Stimulated activated memory B cell treated with anti-CD40 and anti-IgM and Interleukin-4, amounts not matched to agents 10 μg/mL and 1 μg/mL and 100 μg/mL, for 72 hours (primary cell): Measurements from ENCODE around the gene AGTRAP.

Experiments used
- ATAC-seq: fragments of 150-1000 bp; cut with Tn5 transposase; 2 replicates; pipeline ENCODE4 v1.10.0; 2021
- H3K27ac Mint-ChIP-seq: one replicate; pipeline ENCODE4 v1.8.0; 2022; ENCODE audit warnings: mild to moderate bottlenecking, mixed read lengths
- H3K27me3 Mint-ChIP-seq: one replicate; pipeline ENCODE4 v1.8.0; 2022; ENCODE audit warnings: mixed read lengths
- H3K36me3 Mint-ChIP-seq: one replicate; pipeline ENCODE4 v1.8.0; 2022; ENCODE audit warnings: mixed read lengths
- H3K4me1 Mint-ChIP-seq: one replicate; pipeline ENCODE4 v1.8.0; 2022; ENCODE audit warnings: mixed read lengths
- H3K4me3 Mint-ChIP-seq: one replicate; pipeline ENCODE4 v1.8.0; 2022; ENCODE audit warnings: mild to moderate bottlenecking, moderate library complexity, mixed read lengths
- H3K9me3 Mint-ChIP-seq: one replicate; pipeline ENCODE4 v1.8.0; 2022; ENCODE audit warnings: mixed read lengths

AGTRAP gene

GRCh38 chr1:11735854-11736745 lies at the start of gene AGTRAP:
Gene AGTRAP, plus strand, starts transcription at chr1:11736136. Its CDS starts 73 bp downstream, at chr1:11736209.
- Mint-ChIP-seq H3K36me3 (no peaks in the 10 kb centered on the region), H3K4me1 (peaks cover 50% of the 10 kb centered on the region), H3K27ac (peak within 1 kb of the TSS; percentile 83), H3K27me3 (no peaks in the 10 kb centered on the region), H3K9me3 (no peaks in the 10 kb centered on the region), H3K4me3 (peak within 1 kb of the TSS; percentile 100)
- peak; percentile 95 for ATAC-seq

DNA sequence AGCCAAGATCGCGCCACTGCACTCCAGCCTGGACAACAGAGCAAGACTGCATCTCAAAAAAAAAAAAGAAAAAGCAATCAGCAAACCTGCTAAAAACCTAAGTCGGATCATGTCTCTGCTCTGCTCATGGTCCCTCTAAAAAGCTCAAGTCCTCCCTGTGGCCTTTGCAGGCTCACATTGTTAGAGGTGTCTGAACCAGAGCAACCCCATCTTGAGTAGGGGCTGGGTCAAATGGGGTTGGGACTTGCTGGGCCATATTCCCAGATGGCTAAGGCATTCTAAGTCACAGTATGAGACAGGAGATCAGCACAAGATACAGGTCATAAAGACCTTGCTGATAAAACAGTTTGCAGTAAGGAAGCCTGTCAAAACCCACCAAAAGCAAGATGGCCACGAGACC lies 47.4 kb upstream of the AGTRAP start:
- ATAC-seq, result no peak
- Mint-ChIP-seq H3K27me3 (peaks cover 71% of the 10 kb centered on the region), H3K4me3 (no peak overlapping the region), H3K9me3 (no peaks in the 10 kb centered on the region), H3K36me3 (no peaks in the 10 kb centered on the region), H3K4me1 (peaks cover 37% of the 10 kb centered on the region), H3K27ac (no peak overlapping the region)

- Mint-ChIP-seq H3K4me1 (peaks cover 27% of the 10 kb centered on the region), H3K27me3 (peaks cover 72% of the 10 kb centered on the region), H3K4me3 (peak overlapping the region; percentile 62), H3K36me3 (no peaks in the 10 kb centered on the region), H3K27ac (no peak overlapping the region), H3K9me3 (no peaks in the 10 kb centered on the region)
- ATAC-seq, result no peak
These were observed 45.3 kb upstream of the AGTRAP start for GRCh38 chr1:11690397-11691301.

DNA sequence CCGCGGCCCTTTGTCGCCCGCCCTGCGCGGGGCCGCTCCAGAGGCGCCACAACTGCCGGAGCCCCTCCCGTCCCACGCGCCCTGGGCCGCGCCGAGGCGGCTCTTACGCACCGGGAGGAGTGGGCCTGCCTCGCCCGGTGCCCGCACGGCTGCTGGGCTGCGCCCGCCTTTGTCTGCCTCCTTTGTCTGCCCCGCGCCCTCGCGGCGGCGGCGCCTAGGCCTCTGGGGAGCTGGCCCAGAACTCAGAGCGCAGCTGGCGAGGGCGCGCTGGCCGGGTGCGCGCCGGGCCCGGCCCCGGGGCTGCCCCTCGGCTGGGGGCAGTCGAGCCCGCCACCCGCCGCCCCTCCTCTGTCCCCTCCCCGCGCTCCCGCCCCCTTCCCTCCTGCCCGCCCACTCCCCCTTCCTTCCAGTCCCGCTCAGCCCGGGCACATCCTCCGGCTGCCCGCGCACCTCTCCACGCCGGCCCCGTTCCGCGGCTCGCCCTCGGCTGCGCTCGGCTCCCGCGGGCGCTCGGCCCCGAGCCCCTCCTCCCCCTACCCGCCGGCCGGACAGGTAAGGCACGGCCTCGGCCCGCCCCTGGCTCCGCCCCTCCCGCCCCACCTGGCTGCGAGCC lies 44.5 kb upstream of the AGTRAP start, which contains the start of gene DRAXIN:
DRAXIN (plus strand) TSS at position 409 of the 613 bp plus-strand sequence. CDS start 14,549 bp downstream, outside the sequence.
- peak; percentile 32 for ATAC-seq
- Mint-ChIP-seq H3K36me3 (no peaks in the 10 kb centered on the region), H3K4me1 (peaks cover 27% of the 10 kb centered on the region), H3K27me3 (peaks cover 72% of the 10 kb centered on the region), H3K4me3 (peak within 1 kb of the TSS; percentile 62), H3K9me3 (no peaks in the 10 kb centered on the region), H3K27ac (no peak within 1 kb of the TSS)

- ATAC-seq, result no peak
- peak overlapping the region; percentile 55 for H3K4me3 Mint-ChIP-seq
- H3K9me3 Mint-ChIP-seq, result no peaks in the 10 kb centered on the region
- peaks cover 72% of the 10 kb centered on the region for H3K27me3 Mint-ChIP-seq
- no peaks in the 10 kb centered on the region for H3K36me3 Mint-ChIP-seq
- H3K4me1 Mint-ChIP-seq, result peaks cover 27% of the 10 kb centered on the region
- H3K27ac Mint-ChIP-seq, result no peak overlapping the region
These were observed 43.8 kb upstream of the AGTRAP start for GRCh38 chr1:11691928-11692711.

DNA sequence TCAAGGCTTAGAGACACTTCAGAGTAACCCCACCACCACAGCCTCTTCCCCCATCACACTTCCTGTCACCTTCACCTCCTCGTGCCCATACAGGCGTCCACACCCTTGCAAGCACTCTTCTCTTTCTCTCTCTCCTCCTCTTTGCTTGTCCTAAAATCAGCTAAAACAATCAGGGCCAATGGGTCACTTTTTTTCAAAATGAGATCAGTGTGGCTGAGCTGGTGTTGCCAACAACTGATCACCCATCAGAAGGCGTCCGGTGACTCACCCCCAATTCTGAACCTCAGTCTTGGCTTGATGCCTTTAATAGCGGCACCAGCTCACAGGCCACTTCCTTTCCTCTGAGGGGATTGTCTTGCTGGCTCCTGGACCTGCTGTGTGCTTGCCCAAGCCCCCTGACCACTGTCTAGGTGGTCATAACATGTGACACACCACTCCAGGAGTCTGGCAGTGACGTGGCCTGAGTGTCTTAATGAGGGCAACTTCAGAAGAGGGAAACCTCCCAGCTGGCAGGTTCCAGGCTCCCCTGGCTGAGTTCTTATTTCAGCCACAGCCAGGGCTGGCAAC lies 42.8 kb upstream of the AGTRAP start:
- H3K4me3 Mint-ChIP-seq, result no peak overlapping the region
- no peaks in the 10 kb centered on the region for H3K9me3 Mint-ChIP-seq
- H3K4me1 Mint-ChIP-seq, result peaks cover 27% of the 10 kb centered on the region
- no peak for ATAC-seq
- H3K36me3 Mint-ChIP-seq, result no peaks in the 10 kb centered on the region
- H3K27ac Mint-ChIP-seq, result no peak overlapping the region
- peaks cover 62% of the 10 kb centered on the region for H3K27me3 Mint-ChIP-seq

GRCh38 chr1:11693917-11694316 lies 42.0 kb upstream of the AGTRAP start:
- Mint-ChIP-seq H3K27me3 (peaks cover 54% of the 10 kb centered on the region), H3K4me3 (no peak overlapping the region), H3K9me3 (no peaks in the 10 kb centered on the region), H3K4me1 (peaks cover 27% of the 10 kb centered on the region), H3K27ac (no peak overlapping the region), H3K36me3 (no peaks in the 10 kb centered on the region)
- no peak for ATAC-seq

DNA sequence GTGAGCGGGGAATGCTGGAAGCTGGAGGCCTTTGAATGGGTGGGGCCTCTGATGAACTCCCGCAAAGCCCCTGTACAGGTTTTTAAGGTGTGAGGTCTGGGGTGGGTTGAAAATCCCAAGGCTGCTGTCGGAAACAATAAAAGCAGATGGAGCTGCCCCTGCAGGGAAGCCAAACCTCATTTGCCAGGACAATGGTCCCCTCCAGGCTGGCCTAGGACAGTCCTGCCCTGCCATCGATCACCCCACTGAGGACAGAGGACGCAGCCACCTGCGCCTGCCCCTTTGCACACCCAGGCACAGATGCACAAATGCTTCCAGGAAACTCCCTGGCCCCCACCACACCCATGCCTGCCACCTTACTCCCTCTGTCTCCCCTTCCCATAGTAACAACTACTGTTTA lies 40.1 kb upstream of the AGTRAP start:
- H3K4me3 Mint-ChIP-seq, result no peak overlapping the region
- H3K27me3 Mint-ChIP-seq, result peaks cover 36% of the 10 kb centered on the region
- no peaks in the 10 kb centered on the region for H3K9me3 Mint-ChIP-seq
- H3K27ac Mint-ChIP-seq, result no peak overlapping the region
- H3K36me3 Mint-ChIP-seq, result no peaks in the 10 kb centered on the region
- H3K4me1 Mint-ChIP-seq, result peaks cover 17% of the 10 kb centered on the region
- ATAC-seq, result no peak

- peaks cover 26% of the 10 kb centered on the region for H3K27me3 Mint-ChIP-seq
- no peak for ATAC-seq
- H3K4me3 Mint-ChIP-seq, result no peak overlapping the region
- H3K4me1 Mint-ChIP-seq, result peaks cover 9% of the 10 kb centered on the region
- H3K27ac Mint-ChIP-seq, result no peak overlapping the region
- H3K9me3 Mint-ChIP-seq, result no peaks in the 10 kb centered on the region
- no peaks in the 10 kb centered on the region for H3K36me3 Mint-ChIP-seq
These were observed 38.6 kb upstream of the AGTRAP start for GRCh38 chr1:11697188-11697892.

- Mint-ChIP-seq H3K9me3 (no peaks in the 10 kb centered on the region), H3K36me3 (no peaks in the 10 kb centered on the region), H3K4me1 (peaks cover 4% of the 10 kb centered on the region), H3K27me3 (peaks cover 21% of the 10 kb centered on the region), H3K27ac (no peak overlapping the region), H3K4me3 (no peak overlapping the region)
- no peak for ATAC-seq
These were observed 38.1 kb upstream of the AGTRAP start for GRCh38 chr1:11697893-11698210.

DNA sequence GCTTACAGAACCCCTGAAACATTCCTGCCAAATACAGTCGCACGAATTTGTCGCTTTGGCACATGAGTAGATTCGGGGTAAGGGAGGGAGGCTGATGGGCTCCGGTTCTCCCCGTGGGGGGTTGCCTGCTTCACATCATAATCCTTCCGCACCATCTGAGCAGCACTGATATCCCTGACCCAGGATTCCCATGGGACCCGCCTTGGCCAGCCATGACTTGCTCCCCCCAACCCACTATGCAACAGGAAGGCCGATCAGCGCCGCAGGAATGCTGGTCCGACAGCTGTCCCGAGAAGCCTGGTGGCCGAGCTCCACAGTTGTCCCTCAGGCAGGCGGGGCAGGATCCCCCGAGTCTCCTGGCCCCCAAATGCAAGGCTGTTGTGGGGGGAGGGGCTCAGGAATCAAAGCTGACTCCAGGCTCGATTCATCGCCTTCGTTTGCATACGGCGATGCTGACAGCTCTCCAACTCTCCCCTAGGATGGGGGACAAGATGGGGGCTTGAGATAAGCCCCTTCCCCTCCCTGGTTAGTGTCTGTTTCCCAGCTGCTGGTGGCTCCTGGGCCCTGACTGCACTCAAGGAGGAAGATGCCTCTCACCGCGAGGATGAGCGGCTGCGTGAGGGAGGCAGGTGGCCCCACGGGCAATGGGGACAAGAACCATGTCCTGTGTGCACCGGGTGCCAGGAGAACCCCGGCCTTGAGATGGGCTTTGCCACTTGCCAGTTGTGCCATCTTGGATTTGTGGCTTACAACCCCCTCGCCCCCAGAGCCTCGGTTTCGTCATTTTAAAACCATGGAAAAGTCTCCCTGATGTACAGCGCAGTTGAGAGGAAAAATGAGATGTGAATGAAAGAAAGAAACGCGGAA lies 35.1 kb upstream of the AGTRAP start:
- Mint-ChIP-seq H3K4me3 (no peak overlapping the region), H3K9me3 (no peaks in the 10 kb centered on the region), H3K4me1 (peaks cover 13% of the 10 kb centered on the region), H3K27me3 (peaks cover 9% of the 10 kb centered on the region), H3K36me3 (no peaks in the 10 kb centered on the region), H3K27ac (no peak overlapping the region)
- no peak for ATAC-seq

- peaks cover 9% of the 10 kb centered on the region for H3K27me3 Mint-ChIP-seq
- no peak overlapping the region for H3K4me3 Mint-ChIP-seq
- ATAC-seq, result no peak
- no peak overlapping the region for H3K27ac Mint-ChIP-seq
- no peaks in the 10 kb centered on the region for H3K36me3 Mint-ChIP-seq
- peaks cover 13% of the 10 kb centered on the region for H3K4me1 Mint-ChIP-seq
- H3K9me3 Mint-ChIP-seq, result no peaks in the 10 kb centered on the region
These were observed 34.4 kb upstream of the AGTRAP start for GRCh38 chr1:11701551-11701961.
